Measurements from ENCODE around the gene RBAK.

Gene RBAK

DNA sequence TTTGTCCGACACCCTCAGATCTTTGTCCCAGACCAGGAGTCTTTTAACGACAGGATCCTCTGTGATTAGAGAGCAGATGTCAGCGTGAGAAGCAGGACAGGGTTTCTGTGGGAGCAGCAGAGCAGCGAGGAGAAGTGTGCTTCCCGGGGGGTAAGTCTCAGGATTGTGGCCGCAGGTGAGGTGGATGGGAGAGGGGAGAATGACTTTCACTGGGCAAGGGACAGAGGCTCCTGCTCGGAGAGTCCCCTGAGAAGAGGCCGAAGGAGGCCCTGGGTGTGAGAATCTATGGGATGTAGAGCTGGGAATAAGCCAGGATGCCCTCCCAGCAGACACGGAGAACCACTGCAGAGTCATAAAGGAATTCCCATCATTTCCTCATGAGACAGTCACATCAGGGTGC, 10.4 kb upstream of the RBAK start:
- H3K4me1 ChIP-seq (ENCODE audit: insufficient read depth, low read length, severe bottlenecking) = no peaks in the 10 kb centered on the region
- no peaks in the 10 kb centered on the region for H3K27me3 ChIP-seq (ENCODE audit: insufficient read depth, low read length)
- H3K27ac ChIP-seq (ENCODE audit: low read depth, low read length, poor library complexity, severe bottlenecking) = no peak overlapping the region
- no peak overlapping the region for H3K4me3 ChIP-seq (ENCODE audit: low read depth, low read length, poor library complexity, severe bottlenecking)
- no peaks in the 10 kb centered on the region for H4K20me1 ChIP-seq (ENCODE audit: insufficient read depth, low read length)
- H3K4me2 ChIP-seq (ENCODE audit: low read length) = no peak overlapping the region
- H3K9me2 ChIP-seq (ENCODE audit: low read depth, low read length) = no peaks in the 10 kb centered on the region
- TF ChIP-seq EZH2 (IDR thresholded peaks at IDR 0.05; ENCODE audit: borderline replicate concordance, low read length) = no peak
- TF ChIP-seq, protein P1, sequence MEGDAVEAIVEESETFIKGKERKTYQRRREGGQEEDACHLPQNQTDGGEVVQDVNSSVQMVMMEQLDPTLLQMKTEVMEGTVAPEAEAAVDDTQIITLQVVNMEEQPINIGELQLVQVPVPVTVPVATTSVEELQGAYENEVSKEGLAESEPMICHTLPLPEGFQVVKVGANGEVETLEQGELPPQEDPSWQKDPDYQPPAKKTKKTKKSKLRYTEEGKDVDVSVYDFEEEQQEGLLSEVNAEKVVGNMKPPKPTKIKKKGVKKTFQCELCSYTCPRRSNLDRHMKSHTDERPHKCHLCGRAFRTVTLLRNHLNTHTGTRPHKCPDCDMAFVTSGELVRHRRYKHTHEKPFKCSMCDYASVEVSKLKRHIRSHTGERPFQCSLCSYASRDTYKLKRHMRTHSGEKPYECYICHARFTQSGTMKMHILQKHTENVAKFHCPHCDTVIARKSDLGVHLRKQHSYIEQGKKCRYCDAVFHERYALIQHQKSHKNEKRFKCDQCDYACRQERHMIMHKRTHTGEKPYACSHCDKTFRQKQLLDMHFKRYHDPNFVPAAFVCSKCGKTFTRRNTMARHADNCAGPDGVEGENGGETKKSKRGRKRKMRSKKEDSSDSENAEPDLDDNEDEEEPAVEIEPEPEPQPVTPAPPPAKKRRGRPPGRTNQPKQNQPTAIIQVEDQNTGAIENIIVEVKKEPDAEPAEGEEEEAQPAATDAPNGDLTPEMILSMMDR (IDR thresholded peaks at IDR 0.05; ENCODE audit: low read length) = no peak
- no peaks in the 10 kb centered on the region for H3F3A ChIP-seq (ENCODE audit: insufficient read depth, low read length)
- H3K79me2 ChIP-seq (ENCODE audit: insufficient read depth, low read length) = no peaks in the 10 kb centered on the region
- H3K36me3 ChIP-seq (ENCODE audit: insufficient read depth, low read length) = no peaks in the 10 kb centered on the region
- H3K9ac ChIP-seq (ENCODE audit: low read length) = no peak overlapping the region
- H3K9me3 ChIP-seq (ENCODE audit: low read length) = no peaks in the 10 kb centered on the region
- no peak overlapping the region for H2AFZ ChIP-seq (ENCODE audit: low read length)

DNA sequence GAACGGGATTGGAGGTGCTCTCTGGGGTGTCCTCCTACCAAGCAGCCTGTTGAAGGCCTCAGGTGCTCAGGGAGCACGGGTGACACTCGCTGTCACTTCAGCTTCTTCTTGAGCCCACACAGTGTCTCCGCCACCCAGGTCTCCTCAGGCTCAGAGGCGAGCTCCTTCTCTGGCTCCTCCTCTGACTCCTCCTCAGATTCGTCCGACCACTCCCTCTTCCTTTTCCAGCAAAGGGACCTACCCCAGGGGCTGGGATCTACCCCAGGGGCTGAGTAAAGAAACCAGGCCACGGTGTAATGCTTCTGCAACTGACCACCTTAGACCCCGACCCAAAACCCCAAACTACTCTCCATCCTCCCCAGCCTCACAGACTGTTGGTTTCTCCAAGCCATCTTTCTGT, 9.2 kb upstream of the RBAK start:
- no peak overlapping the region for H3K27ac ChIP-seq (ENCODE audit: low read depth, low read length, poor library complexity, severe bottlenecking)
- H3K9ac ChIP-seq (ENCODE audit: low read length) = no peak overlapping the region
- no peak overlapping the region for H3K4me3 ChIP-seq (ENCODE audit: low read depth, low read length, poor library complexity, severe bottlenecking)
- no peaks in the 10 kb centered on the region for H4K20me1 ChIP-seq (ENCODE audit: insufficient read depth, low read length)
- H3K36me3 ChIP-seq (ENCODE audit: insufficient read depth, low read length) = no peaks in the 10 kb centered on the region
- H2AFZ ChIP-seq (ENCODE audit: low read length) = no peak overlapping the region
- no peaks in the 10 kb centered on the region for H3K9me2 ChIP-seq (ENCODE audit: low read depth, low read length)
- H3F3A ChIP-seq (ENCODE audit: insufficient read depth, low read length) = no peaks in the 10 kb centered on the region
- H3K4me1 ChIP-seq (ENCODE audit: insufficient read depth, low read length, severe bottlenecking) = no peaks in the 10 kb centered on the region
- H3K79me2 ChIP-seq (ENCODE audit: insufficient read depth, low read length) = no peaks in the 10 kb centered on the region
- no peaks in the 10 kb centered on the region for H3K27me3 ChIP-seq (ENCODE audit: insufficient read depth, low read length)
- TF ChIP-seq, protein P1 (IDR thresholded peaks at IDR 0.05; ENCODE audit: low read length) = no peak
- TF ChIP-seq EZH2 (IDR thresholded peaks at IDR 0.05; ENCODE audit: borderline replicate concordance, low read length) = no peak
- no peaks in the 10 kb centered on the region for H3K9me3 ChIP-seq (ENCODE audit: low read length)
- no peak overlapping the region for H3K4me2 ChIP-seq (ENCODE audit: low read length)

DNA sequence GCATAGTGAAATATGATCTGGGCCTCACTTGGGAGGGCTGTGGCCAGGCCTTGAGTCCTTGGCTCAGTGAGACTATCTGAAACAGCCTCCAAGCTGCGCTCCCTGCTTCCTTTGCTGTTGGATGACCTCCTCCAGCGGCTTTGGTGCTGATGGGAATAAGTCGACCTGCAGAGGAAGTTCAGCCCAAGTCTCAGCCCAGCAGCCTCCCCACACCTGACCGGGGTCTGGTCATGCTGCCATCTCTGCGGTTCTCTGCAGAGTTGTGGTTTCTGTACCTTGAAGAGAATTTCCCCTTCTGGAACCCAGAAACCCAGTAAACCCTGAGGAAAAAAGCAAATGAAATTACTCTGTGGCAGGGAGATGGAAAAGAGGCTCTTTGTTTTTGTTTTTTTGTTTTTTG, 4.6 kb upstream of the RBAK start:
- no peaks in the 10 kb centered on the region for H3K9me2 ChIP-seq (ENCODE audit: low read depth, low read length)
- no peak overlapping the region for H3K9ac ChIP-seq (ENCODE audit: low read length)
- no peak overlapping the region for H3K27ac ChIP-seq (ENCODE audit: low read depth, low read length, poor library complexity, severe bottlenecking)
- TF ChIP-seq, protein P1 (IDR thresholded peaks at IDR 0.05; ENCODE audit: low read length) = no peak
- no peak for TF ChIP-seq EZH2 (IDR thresholded peaks at IDR 0.05; ENCODE audit: borderline replicate concordance, low read length)
- no peaks in the 10 kb centered on the region for H3K27me3 ChIP-seq (ENCODE audit: insufficient read depth, low read length)
- no peak overlapping the region for H3K4me3 ChIP-seq (ENCODE audit: low read depth, low read length, poor library complexity, severe bottlenecking)
- no peaks in the 10 kb centered on the region for H4K20me1 ChIP-seq (ENCODE audit: insufficient read depth, low read length)
- H3F3A ChIP-seq (ENCODE audit: insufficient read depth, low read length) = no peaks in the 10 kb centered on the region
- H3K9me3 ChIP-seq (ENCODE audit: low read length) = no peaks in the 10 kb centered on the region
- H3K79me2 ChIP-seq (ENCODE audit: insufficient read depth, low read length) = no peaks in the 10 kb centered on the region; the same call in 1 of the 2 replicates
- no peak overlapping the region for H2AFZ ChIP-seq (ENCODE audit: low read length)
- H3K4me2 ChIP-seq (ENCODE audit: low read length) = no peak overlapping the region
- H3K36me3 ChIP-seq (ENCODE audit: insufficient read depth, low read length) = no peaks in the 10 kb centered on the region
- peaks cover 6% of the 10 kb centered on the region for H3K4me1 ChIP-seq (ENCODE audit: insufficient read depth, low read length, severe bottlenecking)
